Measurements from ENCODE around the gene EXOSC7.
"Not testable (repeated sequence)": the region's sequence is repeated elsewhere in the genome, so short reads cannot be mapped to it uniquely, and the experiment has no call there.

EXOSC7 gene

DNA sequence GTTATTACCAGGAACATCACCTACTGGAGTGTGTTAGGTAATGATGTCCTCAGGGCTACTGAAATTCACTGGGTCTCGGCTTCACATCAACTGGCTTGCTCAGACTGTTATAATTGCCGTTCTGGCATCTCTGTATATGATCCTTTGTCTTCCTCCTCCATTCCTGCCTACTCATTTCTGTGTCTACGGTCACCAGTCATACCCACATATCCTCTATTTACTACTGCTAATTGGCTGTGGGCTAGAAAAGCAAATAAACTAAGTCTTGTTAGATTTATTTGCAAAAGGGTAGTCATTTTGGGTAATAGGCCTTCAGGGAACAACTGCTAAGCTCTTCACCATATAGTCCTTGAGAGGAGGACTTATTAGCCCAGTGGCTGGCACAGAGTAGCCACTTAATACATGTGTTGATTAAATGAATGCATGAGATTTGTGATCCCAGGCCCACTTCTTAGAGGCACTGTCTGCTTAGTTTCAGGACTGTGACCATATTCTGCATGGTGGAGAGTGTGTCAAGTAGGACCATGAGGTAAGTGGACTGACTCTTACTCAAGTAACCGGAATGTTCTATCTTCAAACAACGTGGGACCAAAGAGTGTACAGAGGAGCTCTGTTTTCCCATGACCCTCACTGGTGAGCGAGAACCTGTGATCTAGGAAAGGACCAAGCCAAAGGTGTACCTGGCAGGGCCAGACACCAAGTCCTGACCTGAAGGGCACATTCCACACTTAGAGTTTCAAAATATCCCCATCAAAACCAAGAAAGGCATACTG is 13.2 kb upstream of the EXOSC7 start:
- DNase-seq (ENCODE audit: low read depth, low spot score), result no peak

GRCh38 chr3:44963571-44964325 is 12.3 kb upstream of the EXOSC7 start:
- DNase-seq (ENCODE audit: low read depth, low spot score), result no peak

GRCh38 chr3:44965165-44965564 is 10.9 kb upstream of the EXOSC7 start:
- DNase-seq (ENCODE audit: low read depth, low spot score), result no peak

DNA sequence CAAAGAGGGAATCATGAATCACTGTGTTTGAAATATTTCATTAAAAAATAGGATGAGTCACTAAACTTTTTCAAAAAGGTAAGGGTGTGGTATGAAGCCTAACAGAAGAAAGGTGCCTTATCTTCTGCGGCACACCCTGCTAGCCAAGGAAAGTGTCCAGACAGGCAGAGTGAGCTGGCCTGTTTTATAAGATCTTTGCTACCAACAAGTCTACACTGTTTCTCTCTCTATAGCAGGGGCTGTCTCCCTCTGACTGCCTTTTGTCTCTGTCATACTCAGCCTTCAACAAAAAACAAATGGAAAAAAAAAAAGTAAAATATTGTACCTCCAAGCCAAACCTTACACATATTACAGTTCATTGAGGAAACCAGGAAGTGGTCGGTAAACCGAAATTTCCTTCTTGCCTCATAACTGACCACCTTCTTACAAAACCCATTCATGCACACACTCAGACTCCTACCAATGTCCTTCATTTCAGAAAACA is 9.2 kb upstream of the EXOSC7 start:
- no peak for DNase-seq (ENCODE audit: low read depth, low spot score)

DNA sequence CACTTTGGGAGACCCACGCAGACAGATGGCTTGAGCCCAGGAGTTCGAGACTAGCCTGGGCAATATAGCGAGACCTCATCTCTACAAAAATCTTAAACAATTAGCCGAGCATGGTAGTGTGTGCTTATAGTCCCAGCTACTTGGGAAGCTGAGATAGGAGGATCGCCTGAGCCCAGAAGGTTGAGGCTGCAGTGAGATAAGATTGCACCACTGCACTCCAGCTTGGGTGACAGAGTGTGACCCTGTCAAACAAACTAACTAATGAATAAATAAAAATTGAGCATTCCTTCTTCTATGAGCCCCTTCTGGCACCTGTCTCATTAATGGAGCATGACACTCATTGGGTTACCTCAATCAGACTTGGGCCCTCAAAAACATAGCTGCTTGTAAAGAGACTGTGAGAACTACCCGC is 7.6 kb upstream of the EXOSC7 start:
- no peak for DNase-seq (ENCODE audit: low read depth, low spot score)

GRCh38 chr3:44969154-44969827 is 6.8 kb upstream of the EXOSC7 start:
- DNase-seq (ENCODE audit: low read depth, low spot score), result no peak

DNA sequence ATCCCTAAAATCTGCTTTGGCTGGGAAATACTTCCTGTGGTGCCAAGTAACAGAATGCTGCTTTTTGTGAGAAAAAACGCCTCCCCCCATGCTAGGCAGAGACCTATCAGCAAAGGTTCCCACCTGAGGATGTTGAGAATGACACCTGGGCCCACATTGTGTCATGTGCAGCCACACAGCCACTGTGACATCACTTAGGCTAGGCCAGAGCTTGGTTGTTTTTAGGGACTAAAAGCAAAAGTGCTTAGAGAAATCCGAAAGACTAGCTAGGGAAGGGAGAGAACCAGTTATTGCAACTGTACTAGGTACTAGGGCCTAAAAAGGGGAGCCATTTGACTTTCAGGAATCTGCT is 6.2 kb upstream of the EXOSC7 start:
- no peak for DNase-seq (ENCODE audit: low read depth, low spot score)

- no peak for DNase-seq (ENCODE audit: low read depth, low spot score)
Measured at GRCh38 chr3:44970926-44971490, 5.0 kb upstream of the EXOSC7 start.

GRCh38 chr3:44974416-44974815 is 1.6 kb upstream of the EXOSC7 start:
- DNase-seq (ENCODE audit: low read depth, low spot score), result no peak

GRCh38 chr3:44981220-44981619 is 5.2 kb downstream of the EXOSC7 start:
- DNase-seq (ENCODE audit: low read depth, low spot score), result no peak

DNA sequence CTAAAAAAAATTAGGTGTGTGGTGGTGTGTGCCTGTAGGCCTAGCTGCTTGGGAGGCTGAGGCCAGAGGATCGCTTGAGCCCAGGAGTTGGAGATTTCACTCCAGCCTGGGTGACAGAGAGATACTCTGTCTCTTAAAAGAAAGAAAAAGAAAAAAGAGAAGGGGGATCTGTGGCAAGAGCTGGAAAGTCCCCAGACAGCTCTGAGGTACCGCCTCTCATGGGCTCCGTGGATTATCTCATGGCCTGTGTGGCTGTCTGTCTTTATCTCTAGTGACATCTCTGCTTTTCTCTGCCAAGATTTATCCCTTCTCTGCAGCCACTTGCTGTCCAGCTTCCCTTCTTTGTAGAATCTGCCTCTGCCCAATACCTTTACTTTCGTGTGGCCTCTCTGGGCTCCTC is 5.7 kb downstream of the EXOSC7 start:
- DNase-seq (ENCODE audit: low read depth, low spot score), result no peak

GRCh38 chr3:44982817-44983216 is 6.8 kb downstream of the EXOSC7 start:
- DNase-seq (ENCODE audit: low read depth, low spot score), result no peak

DNA sequence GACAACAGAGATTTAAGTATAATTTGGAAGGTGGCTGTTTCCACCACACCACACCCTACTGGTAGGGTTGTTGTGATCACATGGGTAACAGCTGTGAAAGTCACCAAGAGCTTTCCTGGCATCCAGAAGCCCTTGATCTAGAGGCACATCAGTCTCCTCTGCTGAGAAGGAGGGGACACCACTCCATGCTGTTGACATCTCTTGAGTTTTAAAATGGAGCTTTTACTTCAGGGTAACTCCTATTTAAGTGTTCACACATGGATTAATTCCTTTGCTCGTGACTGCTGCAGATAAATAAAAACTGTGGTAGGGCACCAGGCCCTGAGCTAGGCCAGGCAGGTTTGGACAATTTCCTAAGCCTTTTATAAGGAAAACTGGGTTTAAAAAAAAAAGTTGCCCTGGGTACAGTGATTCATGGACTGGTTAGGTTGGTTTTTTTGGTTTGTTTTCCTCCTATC is 7.5 kb downstream of the EXOSC7 start:
- no peak for DNase-seq (ENCODE audit: low read depth, low spot score)

DNA sequence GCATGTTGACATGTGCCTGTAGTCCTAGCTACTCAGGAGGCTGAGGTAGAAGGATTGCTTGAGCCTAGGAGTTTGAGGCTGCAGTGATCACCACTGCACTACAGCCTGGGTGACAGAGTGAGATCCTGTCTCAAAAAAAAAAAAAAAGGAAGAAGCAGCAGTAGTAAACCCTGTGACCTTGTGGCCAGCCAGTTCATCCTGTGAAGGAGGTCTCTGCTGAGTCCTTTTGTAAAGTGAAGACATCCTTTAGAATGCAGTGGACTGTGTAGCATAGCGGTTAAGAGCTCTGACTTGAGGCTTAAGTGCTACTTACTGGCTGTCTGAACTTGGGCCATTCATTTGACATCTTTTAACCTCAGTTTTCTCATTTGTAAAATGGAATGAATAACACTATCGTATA is 8.3 kb downstream of the EXOSC7 start:
- no peak for DNase-seq (ENCODE audit: low read depth, low spot score)

DNA sequence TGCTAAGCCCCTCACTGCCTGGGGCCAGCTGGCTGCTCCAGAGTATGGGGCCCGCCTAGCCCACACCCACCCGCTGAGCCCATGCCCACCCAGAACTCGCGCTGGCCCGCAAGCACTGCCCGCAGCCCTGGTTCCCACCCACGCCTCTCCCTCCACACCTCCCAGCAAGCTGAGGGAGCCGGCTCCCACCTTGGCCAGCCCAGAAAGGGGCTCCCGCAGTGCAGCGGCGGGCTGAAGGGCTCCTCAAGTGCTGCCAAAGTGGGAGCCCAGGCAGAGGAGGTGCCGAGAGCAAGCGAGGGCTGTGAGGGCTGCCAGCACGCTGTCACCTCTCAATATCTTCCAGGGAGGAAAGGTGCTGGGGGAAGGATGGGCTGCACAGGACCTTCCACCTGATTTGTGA is 10.3 kb downstream of the EXOSC7 start:
- not testable (repeated sequence) for DNase-seq (ENCODE audit: low read depth, low spot score)

DNA sequence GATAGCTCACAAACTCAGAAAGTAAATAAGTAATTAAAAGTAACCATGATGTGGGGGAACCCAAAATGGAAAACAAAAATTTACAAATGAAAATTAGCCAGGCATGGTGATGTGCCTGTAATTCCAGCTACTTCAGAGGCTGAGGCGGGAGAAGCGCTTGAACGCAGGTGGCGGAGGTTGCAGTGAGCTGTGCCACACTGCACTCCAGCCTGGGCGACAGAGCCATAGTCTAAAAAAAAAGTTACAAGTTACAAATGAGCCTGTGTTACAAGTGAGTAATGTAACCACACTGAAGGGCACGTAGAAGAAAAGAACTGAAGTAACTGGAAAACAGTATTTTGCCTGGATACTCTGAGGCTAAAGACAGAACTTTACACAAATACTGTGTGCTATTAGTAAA is 11.3 kb downstream of the EXOSC7 start:
- DNase-seq (ENCODE audit: low read depth, low spot score), result no peak

- no peak for DNase-seq (ENCODE audit: low read depth, low spot score)
Measured at GRCh38 chr3:44988073-44988472, 12.0 kb downstream of the EXOSC7 start.

DNA sequence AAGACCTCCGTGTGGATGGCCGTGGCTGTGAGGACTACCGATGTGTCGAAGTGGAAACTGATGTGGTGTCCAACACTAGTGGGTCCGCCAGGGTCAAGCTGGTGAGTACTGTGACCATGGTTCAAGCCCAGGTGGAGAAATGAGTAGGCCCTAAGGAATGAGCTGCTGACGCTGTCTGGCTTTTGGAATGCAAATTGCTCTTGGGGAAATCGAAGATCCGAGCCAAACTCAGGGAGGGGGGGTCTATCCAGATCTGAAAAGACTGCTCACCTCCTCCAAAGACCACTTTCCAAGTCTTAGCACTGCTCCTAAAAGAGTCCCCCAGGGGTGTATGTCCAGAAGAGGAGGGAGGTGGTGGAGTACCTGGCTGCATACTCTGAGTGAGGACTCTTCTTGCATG is 13.1 kb downstream of the EXOSC7 start:
- no peak for DNase-seq (ENCODE audit: low read depth, low spot score)

GRCh38 chr3:44989636-44990373 is 13.8 kb downstream of the EXOSC7 start:
- no peak for DNase-seq (ENCODE audit: low read depth, low spot score)

DNA sequence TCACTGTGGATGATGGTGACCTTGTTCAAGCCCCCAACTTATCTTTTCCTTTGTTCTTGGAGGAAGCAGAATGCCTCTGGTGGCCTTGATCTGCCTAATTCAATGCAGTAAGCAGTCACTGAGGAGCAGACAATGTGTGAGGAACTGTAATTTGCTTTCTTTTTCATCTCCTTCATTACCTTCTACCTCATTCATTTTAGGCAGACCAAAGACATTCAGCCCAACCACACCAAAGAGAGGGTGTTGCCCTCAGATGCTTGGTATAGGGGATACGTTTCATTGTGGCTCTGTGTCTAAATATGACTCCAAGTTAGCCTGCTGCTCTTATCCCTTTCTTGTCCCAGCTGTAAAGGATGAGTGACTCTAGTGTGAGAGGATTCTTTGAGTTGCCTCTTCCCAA is 15.3 kb downstream of the EXOSC7 start:
- DNase-seq (ENCODE audit: low read depth, low spot score), result no peak

Measured in activated naive CD8-positive, alpha-beta T cell treated with anti-CD3 and anti-CD28 coated beads, Interleukin-2, amount 50 U/mL, for 16 hours (primary cell).